HG03342 (cell line): ENCODE data around the gene MEDAG.

ENCODE experiments used
- ATAC-seq: cut with Tn5 transposase; IDR thresholded peaks from one replicate; pipeline ENCODE4 v1.9.1; 2021; ENCODE audit warnings: mild to moderate bottlenecking, moderate library complexity; ENCODE audit not compliant: unreplicated experiment

MEDAG gene

GRCh38 chr13:30936971-30937370 lies 30.9 kb downstream of the MEDAG start:
- no peak for ATAC-seq

DNA sequence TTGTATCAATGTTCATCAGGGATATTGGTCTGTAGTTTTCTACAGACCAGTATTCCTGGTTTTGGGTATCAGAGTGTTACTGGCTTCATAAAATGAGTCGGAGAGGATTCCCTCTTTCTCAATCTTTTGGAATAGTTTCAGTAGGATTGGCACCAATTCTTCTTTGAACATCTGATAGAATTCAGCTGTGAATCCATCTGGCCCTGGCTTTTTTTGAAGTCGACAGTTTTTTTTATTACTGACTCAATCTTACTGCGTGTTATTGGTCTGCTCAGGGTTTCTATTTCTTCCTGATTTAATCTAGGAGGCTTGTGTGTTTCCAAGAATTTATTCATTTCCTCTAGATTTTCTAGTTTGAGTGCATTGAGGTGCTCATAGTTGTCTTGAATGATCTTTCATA lies 37.8 kb downstream of the MEDAG start:
- ATAC-seq: no peak

DNA sequence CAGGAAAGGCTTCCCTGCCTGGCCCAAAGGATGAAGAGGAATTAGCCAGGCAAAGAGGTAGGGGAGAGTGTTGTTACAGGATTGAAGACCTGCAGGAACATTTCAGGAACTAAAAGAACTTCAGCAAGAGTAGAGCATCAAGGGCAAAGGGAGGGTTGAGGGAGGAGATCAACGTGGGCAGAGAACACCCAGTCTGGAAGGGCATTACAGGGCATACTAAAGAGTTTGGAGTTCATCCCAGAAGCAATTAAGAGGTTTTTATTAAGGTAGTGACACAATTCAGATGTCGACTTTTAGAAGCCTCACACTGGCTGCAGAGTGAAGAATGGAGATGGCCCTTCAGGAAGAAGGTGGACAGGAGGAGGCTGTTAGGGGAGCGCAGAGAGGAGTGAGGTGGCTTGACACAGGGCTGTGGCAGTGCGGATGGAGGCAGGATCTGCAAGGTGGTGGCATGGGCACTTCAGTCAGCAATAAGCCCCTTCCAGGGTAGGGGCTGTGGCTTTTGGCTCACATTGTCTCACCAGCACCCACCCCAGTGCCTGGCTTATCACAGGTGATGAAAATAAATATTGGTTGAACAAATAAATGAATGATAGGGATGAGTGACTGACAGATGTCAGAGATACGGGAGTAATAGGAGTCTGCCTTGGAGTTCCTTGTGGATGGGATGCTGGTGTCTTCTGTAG lies 51.3 kb downstream of the MEDAG start:
- ATAC-seq: no peak

- ATAC-seq: no peak
Observed at GRCh38 chr13:30959678-30960077, 53.6 kb downstream of the MEDAG start.

DNA sequence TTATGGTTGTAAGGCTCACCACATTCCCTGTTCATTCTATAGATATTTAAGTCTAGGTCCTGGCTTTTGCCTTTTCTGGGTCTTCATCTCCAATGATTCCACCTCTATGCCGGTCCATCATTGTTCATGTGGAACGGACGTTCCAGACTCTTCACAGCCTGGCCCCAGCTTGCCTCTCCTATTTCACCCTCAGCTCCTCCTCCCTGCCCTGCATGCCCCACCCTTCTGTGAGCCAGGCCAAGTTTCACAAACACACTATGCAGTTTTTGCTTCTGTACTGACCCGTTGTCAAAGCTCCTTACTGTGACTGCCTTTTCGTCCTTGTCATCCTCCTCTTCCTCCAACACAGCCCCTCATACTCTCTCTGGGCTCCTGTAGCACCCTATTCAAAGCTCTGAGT lies 57.7 kb downstream of the MEDAG start:
- ATAC-seq: no peak

GRCh38 chr13:30965380-30965779 lies 59.3 kb downstream of the MEDAG start:
- ATAC-seq: no peak

DNA sequence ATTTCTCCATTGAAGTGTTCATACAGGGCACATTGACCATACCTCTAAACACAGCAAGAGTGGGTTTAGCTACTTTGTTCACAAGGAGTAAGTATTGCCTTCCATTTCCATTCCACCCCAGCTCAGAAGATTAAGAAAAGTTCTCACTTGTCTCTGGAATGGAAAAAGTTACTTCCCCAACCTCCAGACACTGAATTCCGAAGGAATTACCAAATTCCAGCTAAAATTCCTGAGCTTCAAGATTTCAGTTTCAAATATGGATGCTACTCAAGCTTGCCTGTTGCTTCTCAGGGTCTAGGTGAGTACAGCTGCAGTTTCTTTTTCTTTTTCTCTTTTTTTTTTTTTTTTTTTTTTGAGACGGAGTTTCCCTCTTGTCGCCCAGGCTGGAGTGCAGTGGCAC lies 60.0 kb downstream of the MEDAG start:
- no peak for ATAC-seq

GRCh38 chr13:30968846-30969245 lies 62.8 kb downstream of the MEDAG start:
- ATAC-seq: no peak

DNA sequence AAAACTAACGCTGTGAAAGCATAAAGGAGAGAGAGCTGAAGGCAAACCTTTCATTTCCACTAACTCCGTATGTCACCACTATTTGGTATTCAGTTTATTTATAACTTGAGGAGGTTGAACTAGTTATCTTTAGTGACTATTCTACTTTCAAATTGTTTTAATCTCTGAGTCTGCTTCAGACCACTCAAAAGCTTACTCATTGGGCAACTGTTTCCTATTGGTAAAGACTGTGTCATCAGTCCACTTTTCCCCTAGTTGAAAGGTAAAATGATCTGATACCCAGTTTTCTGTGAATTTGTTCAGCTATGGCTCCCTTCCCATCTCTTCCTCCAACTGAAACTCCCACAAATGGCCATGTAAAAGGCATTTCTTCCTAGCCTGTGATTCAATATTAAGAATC lies 65.5 kb downstream of the MEDAG start:
- ATAC-seq: no peak

DNA sequence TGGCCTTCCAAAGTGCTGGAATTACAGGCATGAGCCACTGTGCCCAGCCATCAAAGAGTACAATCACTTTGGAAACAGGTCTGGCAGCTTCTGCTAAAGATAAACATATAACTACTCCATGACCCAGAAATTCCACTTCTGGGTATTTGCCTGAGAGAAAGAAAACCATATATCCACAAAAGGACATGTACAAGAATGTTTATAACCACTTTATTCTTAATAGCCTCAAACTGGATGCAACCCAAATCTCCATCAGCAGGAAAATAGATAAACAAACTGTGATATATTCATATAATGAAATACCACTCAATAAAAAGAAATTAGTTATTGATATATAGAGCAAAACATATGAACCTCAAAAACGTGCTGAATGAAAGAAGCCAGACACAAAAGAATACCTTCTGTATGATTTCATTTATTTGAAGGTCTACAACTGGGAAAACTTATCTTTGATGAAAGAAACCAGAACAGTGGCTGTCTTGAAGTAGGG lies 66.9 kb downstream of the MEDAG start:
- ATAC-seq: no peak

GRCh38 chr13:30974350-30974749 lies 68.3 kb downstream of the MEDAG start:
- no peak for ATAC-seq
